HG03439 (cell line): Measurements from ENCODE around the gene TTLL10.
"Not testable (repeated sequence)": the region's sequence is repeated elsewhere in the genome, so short reads cannot be mapped to it uniquely, and the experiment has no call there.

Experiments used
- ATAC-seq: cut with Tn5 transposase; IDR thresholded peaks from one replicate; pipeline ENCODE4 v1.9.1; 2021; ENCODE audit warnings: mild to moderate bottlenecking, moderate library complexity; ENCODE audit not compliant: unreplicated experiment

The TTLL10 gene

DNA sequence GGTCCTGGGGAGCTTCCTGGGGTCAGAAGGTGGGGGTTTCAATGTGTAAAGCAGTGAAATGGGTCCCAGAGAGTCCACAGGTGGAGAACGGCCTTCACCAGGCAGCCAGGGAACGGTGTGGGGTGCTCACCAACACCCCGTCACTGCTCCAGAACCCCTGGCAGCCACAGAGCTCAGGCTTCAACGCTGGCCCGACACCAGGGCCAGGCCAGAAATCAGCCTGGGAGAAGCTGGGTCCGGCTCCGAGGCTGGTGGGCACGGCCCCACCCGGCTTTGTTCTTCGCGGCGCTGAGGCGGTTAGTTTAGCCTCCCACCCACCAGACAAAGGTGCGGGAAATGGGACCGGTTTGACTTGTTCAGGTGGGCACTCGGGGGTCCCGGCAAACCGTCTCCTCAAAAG is 33.0 kb upstream of the TTLL10 start:
- no peak for ATAC-seq

DNA sequence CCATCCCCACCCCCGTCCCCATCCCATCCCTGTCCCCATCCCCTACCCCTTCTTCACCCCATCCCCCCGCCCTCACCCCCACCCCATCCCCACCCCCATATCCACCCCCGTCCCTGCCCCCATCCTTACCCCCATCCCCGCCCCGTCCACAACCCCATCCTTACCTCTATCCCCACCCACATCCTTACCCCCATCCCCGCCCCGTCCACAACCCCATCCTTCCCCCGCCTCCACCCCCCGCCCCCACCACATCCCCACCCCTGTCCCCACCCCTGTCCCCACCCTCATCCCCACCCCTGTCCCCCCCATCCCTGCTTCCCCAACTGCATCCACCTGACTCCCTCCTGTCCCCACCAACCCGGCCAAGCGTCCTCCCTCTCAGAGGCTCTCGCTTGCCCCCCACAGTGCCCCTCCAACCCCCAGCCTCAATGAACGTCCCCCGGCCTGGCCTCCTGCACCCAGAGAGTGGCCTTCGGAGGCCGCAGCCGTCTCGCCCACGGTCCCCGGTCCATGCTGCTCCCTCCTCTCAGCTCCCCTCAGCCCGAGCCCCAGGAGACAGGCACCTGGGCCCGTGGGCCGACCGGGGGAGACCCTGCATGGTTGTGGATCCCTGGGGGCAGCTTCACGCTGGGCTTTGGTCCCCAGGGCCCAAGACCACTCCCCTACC is 32.3 kb upstream of the TTLL10 start:
- ATAC-seq: no peak

DNA sequence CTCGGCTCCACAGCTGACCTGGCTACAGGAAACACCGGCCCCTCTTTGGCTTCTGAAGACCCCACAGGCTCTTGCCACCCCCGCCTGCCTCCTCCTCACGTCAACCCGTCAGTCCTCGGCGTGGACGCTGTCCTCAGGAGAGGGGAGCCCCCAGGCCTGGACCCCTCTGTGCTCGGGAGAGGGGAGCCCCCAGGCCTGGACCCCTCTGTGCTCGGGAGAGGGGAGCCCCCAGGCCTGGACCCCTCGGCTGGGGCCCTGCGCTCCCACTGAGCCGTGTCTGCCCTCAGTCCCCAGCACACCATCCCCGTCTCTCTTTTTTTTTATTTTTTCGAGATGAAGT is 31.8 kb upstream of the TTLL10 start:
- ATAC-seq: no peak

DNA sequence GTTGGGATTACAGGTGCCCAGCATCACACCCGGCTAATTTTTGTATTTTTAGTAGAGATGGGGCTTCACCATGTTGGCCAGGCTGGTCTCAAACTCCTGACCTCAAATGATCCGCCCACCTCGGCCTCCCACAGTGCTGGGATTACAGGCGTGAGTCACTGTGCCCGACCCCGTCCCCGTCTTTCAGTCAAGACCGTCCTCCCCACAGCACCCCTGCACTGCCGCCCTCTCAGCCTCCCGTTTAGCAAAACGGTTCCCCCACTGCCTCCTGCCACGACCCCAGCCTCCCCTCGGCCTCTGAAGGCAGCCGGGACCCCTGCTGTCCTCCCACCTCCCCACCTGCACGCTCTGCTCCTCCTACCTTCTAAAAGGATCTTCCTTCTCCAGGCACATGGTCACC is 31.3 kb upstream of the TTLL10 start:
- not testable (repeated sequence) for ATAC-seq

DNA sequence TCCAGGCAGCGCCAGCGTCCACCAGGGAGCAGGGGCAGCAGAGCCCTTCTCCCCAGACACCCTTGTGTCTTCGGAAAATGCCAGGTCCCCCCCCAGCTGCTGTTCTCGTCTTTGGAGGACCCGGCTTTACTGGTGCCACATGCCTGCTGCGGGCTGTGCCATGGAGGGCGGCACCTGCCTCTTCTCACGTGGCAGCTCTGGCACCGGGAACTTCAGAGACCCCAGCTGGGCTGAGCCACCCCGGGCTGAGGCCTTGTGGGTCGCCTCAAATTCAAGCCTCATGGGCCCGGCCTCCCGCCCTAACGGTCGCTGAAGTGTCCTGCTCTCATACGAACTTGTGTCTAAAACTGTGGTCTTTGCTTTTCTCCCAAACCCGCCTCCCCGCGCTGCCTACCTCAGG is 30.8 kb upstream of the TTLL10 start:
- no peak for ATAC-seq

DNA sequence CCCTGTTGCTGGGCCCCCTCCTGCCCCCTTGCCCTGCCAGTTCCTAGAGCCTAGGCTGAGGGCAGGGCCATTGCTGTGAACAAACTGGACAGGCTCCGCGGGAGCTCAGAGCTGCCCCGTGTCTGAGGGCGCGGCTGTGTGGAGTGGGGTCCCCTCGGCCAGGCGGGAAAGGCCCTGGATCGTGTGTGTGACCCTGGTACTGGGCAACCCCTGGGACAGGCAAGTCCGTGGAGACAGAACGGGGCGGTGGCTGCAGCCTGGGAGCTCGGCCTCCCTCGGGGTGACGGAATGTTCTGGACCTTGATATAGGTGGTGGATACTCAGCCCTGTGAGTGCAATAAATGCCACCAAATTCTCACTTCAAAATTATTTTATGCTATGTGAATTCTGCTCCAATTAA is 30.0 kb upstream of the TTLL10 start:
- ATAC-seq: no peak

DNA sequence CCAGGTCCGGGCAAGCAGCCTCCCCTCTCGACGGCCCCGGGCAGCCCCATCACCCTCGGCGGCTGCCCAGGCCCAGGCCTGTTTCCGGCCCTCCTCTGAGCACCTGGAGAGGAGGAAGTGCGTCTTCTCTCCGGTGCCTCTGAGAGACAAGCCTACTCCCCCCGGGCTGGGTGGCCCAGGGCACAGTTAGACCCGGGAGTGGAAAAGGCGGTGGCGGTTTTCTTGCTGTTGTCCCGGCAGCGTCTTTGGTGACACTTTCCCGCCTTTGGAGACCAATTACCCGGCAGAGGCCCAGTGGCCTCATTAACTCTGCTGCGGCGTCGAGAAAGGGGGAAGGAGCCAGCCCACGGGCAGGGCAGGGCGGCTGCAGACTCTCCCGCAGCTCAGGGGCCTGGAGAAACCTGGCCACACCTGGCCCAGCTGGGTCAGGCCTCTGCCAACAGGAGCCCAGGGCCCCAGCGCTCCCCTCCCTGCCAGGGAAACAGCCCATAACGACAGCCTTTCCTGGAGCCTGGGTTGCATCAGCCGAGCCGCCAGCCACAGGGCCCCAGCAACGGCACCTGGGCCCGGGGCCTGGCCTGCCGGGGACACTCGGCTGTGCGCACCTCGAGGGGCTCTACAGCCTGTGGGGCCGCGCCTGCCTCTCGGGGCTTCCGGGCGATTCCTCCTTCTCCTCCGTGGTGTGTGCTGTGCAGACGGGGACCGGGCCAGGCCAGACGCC is 29.4 kb upstream of the TTLL10 start:
- ATAC-seq: no peak

DNA sequence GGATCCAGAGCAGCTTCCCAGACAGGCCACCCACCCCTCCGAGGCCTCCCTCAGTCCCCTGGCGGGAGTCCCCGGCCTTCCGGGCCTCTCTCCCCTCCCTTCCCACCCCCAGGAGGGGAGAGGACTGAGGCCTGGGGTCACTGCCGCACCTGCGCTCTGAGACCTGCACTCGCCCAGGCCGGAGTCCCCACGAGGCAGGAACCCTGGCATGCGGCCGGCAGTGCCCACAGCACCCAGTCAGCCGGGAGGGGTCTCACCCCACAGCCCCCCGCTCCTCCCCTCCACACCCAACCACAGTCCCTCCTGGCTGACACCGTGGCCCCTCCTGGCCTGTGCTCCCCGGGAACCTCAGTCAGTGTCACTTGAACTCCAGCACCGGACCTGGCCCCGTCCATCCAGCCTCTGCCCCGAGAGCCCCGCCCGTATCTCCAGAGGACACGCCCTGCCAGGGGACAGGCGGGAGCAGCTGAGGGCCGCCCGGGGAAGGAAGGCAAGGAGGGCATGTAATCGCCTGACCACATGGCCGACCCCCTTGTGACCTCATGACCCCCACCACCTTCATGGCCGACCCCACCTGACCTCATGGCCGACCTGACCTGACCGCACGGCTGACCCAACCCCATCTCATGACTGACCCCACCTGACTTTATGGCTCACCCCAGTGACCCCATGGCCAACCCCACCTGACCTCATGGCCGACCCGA is 28.7 kb upstream of the TTLL10 start:
- ATAC-seq: no peak

DNA sequence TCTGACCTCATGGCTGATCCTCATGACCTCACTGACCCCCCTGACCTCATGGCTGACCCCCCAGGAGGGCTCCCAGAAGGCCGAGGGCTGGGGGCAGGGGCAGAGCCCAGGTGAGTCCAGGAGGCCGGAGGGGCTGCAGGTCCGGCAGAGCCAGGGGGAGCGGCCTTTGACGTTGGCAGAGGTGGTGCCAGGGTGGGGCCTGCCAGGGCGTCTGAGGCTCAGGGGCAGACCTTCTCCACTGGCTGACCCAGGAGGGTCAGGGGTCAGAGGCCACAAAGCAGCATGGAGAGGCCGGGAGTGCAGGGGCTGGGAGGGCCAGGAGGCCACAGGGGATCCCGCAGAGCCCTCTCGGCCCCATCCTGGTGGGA is 28.1 kb upstream of the TTLL10 start:
- no peak for ATAC-seq

DNA sequence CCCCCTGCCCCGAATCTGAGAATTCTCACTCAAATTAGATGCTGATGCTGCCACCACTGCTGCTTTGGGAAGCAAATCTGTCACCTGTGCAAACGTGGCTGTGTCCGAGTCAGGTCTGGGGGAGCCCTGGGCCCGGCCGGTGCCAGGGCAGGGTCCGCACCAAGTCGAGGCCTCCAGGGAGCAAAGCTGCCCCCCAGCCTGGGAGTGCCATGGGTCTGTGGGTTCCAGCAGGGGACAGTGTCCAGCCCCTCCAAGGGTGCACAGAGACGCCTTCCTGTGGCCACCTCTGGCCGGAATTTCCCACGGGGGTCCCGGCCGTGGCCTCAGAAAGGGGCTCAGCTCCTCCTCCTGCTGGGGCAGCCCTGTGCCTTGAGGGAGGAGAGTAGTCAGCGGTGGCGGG is 27.7 kb upstream of the TTLL10 start:
- ATAC-seq: no peak

DNA sequence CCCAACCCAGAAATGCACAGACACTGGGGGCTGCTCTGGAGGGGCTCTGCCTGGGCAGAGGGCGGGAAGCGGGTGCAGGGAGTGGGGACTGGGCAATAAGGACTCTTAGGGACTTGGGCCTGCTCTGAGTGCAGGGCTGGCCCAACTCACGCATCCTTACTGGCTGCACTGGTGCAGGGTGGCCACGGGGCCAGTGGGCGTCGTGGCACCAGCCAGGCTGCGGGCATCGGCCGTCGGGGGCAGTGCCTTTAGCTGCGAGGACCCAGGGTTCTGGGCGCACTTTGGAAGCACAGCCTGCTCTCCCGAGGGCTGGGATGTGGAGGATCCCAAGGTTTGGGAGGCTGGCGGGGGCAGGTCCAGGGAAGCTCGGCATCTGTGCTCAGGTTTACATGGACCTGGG is 27.1 kb upstream of the TTLL10 start:
- ATAC-seq: no peak

DNA sequence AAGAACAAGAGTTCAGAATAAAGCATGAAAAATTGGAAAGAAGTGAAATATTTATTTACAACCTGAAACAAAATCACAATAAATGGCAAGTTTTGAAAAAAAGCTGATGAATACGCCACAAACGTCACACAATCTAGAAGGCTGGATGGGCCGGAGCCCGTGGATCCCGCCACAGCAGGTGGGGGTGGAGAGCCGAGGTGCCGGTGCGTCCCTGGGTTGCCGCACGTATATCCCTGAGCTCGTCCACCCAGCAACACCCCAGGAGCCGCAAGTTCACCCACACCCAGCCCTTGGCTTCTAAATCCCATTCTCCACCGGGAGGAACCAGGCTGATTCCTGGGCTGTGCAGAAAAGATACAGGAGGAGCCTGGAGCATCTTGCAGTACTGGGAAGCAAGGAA is 25.6 kb upstream of the TTLL10 start:
- no peak for ATAC-seq

DNA sequence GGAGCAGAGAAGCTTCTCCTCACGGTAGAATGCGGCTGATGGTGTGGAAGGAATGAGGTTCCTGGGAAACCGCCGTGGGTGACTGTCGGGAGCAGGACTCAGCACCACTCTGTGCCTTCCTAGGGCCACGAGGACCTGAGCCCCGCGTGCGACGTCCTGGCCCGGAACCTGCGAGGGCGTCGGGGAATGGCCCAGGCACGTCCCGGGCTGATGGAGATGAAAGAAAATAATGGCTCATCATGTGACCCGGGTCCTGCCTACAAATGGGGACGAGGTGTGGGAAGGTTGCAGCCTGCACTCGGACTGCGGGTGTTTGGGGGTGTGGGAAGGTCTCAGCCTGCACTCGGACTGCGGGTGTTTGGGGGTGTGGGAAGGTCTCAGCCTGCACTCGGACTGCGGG is 25.1 kb upstream of the TTLL10 start:
- no peak for ATAC-seq

DNA sequence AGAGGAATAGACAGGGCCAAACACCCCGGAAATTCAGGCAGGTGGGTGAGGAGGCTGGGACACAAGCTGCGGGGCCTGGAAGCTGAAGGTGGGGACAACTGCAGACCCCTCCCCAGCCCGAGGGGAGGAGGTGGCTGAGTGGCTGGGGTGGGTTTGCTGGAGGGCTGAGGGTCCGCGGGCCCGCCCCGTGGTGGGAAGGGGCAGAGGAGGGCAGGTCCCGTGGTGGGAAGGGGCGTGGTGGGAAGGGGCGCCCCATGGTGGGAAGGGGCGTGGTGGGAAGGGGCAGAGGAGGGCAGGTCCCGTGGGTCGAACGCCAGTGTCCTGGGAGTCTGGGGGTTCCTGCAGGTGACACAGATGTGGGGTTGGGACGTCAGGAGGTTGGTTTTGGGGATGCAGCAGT is 24.3 kb upstream of the TTLL10 start:
- no peak for ATAC-seq

DNA sequence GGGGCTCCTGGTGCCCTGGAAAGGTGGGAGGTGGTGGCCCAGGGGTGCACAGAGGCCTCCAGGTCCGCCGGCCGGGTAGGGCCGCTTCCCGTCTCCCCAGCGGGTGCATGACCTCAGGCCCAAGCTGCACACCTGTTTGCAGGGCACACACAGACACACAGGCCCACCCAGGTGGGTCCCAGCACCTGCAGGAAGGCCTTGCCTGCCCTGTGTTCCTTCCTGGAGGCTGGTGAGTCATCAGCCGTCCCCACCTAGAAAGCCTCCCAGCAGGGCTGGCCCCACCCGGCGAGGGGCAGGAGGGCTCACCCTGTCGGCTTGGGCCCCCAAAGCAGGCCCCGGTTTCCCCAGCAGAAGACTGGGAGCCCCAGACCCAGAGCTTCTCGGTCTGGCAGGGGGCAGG is 23.6 kb upstream of the TTLL10 start:
- no peak for ATAC-seq

DNA sequence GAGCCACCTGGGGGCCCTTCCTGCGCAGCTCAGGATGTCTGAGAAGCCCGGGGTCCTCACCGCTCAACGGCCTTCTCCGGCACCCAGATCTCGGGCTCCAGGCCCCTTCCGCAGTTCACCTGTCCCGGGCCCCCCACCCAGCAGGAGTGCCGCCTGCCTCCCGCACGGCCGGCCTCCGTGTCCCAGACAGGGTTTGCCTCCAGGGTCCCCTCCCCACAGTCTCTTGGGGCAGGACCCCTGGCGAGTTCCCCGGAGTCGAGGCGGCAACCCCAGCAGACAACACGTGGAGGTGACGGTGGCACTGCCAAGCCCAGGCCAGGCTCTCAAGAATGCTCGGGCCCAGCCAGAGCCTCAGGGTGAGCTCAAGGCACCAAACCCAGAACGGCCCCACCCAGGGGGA is 22.4 kb upstream of the TTLL10 start:
- ATAC-seq: no peak

DNA sequence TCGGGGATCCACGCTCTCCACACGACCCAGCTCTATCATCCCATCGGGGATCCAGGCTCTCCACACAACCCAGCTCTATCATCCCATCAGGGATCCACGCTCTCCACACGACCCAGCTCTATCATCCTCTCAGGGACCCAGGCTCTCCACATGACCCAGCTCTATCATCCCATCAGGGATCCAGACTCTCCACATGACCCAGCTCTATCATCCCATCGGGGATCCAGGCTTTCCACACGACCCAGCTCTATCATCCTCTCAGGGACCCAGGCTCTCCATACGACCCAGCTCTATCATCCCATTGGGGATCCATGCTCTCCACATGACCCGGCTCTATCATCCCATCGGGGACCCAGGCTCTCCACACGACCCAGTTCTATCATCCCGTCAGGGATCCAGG is 21.2 kb upstream of the TTLL10 start:
- ATAC-seq: not testable (repeated sequence)

DNA sequence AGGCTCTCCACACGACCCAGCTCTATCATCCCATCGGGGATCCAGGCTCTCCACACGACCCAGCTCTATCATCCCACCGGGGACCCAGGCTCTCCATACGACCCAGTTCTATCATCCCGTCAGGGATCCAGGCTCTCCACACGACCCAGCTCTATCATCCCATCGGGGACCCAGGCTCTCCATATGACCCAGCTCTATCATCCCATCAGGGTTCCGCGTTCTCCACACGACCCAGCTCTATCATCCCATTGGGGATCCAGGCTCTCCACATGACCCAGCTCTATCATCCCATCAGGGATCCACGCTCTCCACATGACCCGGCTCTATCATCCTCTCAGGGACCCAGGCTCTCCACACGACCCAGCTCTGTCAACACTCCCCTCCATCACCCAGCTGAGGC is 20.5 kb upstream of the TTLL10 start:
- ATAC-seq: not testable (repeated sequence)

DNA sequence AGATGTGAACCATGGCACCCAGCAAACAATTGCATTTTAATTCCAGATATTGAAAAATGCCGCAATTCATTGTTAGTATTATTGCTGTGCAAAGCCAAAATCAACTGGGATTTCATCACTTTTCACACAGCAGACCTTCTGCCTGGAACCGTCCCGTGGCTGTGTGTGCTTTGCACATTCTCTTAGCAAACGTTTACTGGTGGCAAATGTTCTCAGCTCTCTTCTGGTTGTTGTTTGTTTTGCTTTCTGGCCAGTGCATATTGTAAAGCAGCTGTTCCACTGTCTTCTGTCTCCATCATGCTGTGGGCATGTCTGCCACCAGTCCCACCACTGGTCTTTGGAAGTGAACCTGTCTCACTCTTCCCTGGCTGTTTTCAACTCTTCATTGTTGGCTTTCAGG is 19.8 kb upstream of the TTLL10 start:
- ATAC-seq: no peak

DNA sequence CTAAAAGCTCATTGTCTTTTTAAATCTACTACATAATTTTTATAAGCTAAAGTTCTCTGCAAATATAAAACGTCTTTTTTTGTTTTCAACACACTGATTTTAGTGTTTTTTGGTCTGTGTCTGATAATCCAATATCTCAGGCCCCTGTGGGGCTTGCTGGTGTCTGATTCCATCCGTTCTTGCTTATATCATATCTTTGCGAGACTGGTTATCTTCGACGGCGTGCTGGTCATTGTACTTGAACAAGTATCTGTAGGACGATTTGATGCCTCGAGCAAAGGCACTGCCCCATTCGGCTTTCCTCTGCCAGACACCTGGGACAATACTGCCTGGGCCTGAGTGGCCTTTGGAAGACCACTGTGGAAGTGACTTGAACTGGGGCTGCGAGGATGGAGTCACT is 18.4 kb upstream of the TTLL10 start:
- ATAC-seq: no peak

DNA sequence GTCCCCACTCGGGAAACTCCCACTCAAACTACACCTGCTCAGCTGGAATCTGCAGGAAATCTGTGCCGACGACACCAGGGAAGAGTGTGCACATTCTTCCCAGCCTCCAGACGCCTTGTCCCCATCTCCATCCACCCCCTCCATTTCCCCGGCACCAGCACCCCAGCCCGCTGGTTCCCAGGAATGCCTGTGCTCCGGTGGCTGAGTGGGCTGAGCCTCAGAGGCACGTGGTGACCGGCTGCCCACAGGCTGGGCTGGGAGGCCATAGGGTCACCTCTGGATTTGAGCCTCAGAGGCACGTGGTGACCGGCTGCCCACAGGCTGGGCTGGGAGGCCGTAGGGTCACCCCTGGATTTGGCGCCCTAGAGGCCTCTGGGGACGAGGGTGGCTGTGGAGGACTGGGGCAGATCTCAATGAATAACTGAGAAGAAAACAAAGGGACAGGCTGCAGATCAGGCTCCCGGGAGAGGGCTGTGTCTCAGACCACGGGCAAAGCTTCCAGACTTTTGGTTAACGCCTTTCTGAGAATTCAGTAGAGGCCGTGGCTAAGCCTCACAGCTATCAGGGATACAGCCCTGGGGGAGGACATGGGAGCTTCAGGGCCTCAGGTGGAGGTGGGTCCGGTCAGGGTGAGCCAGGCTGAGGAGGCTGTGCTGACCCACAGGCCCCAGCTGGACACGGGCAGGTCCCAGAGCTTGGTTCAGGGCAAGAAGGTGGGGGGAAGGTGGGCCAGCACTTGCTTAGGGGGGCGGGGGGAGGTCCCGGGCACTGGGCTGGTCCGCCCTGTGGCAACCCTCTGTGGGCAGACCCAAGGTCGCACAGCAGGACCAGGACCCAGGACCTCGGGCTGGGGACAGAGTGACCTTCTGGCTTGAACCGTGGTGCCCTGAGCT is 17.3 kb upstream of the TTLL10 start:
- ATAC-seq: no peak

DNA sequence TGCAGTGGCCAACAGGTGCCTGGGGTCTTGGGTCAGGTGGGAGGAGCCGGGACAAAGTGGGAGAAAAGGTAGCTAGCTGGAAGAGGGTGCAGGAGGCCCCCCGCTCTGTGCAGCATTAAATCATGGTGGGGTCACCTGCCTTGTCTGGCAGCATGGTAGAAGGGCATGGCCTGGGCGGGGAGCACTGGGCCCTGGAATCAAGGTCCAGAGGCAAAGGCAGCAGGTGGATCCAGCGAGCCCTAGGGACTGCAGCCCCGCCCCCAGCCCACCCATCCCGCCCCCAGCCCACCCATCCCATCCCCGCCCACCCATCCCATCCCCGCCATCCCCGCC is 16.7 kb upstream of the TTLL10 start:
- no peak for ATAC-seq
